ENCODE results near the gene SMAD3. TPM values are rescaled to one million over a fixed set of nuclear protein-coding genes. Genes with fewer than 3 reads are reported as not detected.

SMAD3 gene
- total and polyA plus RNA-seq, 10 of the 15 experiments (the other 5 are each of a cell fraction or from before 2014, with no cell fraction given), result 5.6 to 43.2 (median 16.0) TPM

DNA sequence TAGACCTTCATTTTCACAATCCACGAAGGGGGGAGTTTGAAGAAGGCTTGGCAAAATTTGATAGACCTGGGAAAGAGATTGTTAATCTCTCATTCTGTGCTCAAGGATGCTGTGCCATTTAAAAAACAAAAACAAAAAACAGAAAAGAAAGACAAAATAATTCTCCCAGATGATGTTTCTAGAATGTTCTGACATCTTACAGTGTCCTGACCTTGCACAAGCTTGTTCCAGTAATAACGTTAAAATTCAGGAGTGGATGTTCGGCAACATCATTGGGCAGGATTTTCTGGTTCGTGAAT is 79.9 kb downstream of the SMAD3 start:
- no peak overlapping the region for H3K27ac ChIP-seq (ENCODE audit: control insufficient read depth, insufficient read depth)
- ATAC-seq (no peak), DNase-seq (ENCODE audit: low read depth, low spot score) (no peak), FAIRE-seq (no peak)
- no peak overlapping the region for H3K4me2 ChIP-seq (ENCODE audit: control insufficient read depth, insufficient read depth)
- no peak overlapping the region for H2AFZ ChIP-seq (ENCODE audit: control insufficient read depth, low read depth, low read length)
- SMC1A ChIA-PET (ENCODE audit: uncharacterized antibody, unreplicated experiment), result no interaction called here
- H3K79me2 ChIP-seq (ENCODE audit: control insufficient read depth, insufficient read depth, low read length), result peaks cover 49% of the 10 kb centered on the region
- BruUV-seq (replicated peaks), result no TSS peak
- WGBS (ENCODE audit: insufficient coverage, insufficient replicate concordance, low lambda C conversion rate, missing lambda C conversion rate), result 90% methylated on average over 4 of the region's 4 CpGs
- H4K20me1 ChIP-seq (ENCODE audit: control insufficient read depth, insufficient read depth), result peaks cover 14% of the 10 kb centered on the region
- TF ChIP-seq, protein P1, sequence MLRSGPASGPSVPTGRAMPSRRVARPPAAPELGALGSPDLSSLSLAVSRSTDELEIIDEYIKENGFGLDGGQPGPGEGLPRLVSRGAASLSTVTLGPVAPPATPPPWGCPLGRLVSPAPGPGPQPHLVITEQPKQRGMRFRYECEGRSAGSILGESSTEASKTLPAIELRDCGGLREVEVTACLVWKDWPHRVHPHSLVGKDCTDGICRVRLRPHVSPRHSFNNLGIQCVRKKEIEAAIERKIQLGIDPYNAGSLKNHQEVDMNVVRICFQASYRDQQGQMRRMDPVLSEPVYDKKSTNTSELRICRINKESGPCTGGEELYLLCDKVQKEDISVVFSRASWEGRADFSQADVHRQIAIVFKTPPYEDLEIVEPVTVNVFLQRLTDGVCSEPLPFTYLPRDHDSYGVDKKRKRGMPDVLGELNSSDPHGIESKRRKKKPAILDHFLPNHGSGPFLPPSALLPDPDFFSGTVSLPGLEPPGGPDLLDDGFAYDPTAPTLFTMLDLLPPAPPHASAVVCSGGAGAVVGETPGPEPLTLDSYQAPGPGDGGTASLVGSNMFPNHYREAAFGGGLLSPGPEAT (IDR thresholded peaks at IDR 0.05; ENCODE audit: low read depth), result no peak
- TF ChIP-seq, protein P2, sequence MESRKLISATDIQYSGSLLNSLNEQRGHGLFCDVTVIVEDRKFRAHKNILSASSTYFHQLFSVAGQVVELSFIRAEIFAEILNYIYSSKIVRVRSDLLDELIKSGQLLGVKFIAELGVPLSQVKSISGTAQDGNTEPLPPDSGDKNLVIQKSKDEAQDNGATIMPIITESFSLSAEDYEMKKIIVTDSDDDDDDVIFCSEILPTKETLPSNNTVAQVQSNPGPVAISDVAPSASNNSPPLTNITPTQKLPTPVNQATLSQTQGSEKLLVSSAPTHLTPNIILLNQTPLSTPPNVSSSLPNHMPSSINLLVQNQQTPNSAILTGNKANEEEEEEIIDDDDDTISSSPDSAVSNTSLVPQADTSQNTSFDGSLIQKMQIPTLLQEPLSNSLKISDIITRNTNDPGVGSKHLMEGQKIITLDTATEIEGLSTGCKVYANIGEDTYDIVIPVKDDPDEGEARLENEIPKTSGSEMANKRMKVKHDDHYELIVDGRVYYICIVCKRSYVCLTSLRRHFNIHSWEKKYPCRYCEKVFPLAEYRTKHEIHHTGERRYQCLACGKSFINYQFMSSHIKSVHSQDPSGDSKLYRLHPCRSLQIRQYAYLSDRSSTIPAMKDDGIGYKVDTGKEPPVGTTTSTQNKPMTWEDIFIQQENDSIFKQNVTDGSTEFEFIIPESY (IDR thresholded peaks at IDR 0.05), result no peak
- TF ChIP-seq MEF2B (IDR thresholded peaks at IDR 0.05; ENCODE audit: partially characterized antibody, poor library complexity, severe bottlenecking) (no peak), SMAD5 (IDR thresholded peaks at IDR 0.05; ENCODE audit: low read depth) (no peak), LARP7 (IDR thresholded peaks at IDR 0.05) (no peak), SPI1 (IDR thresholded peaks at IDR 0.05; ENCODE audit: borderline replicate concordance, insufficient read depth, low read depth, low read length) (no peak), BHLHE40 (IDR thresholded peaks at IDR 0.05; ENCODE audit: borderline replicate concordance in 1 of 2, low read depth in 2 of 2, low read length in 1 of 2) (no peak), BACH1 (IDR thresholded peaks at IDR 0.05; ENCODE audit: borderline replicate concordance) (no peak), FOXM1 (IDR thresholded peaks at IDR 0.05; ENCODE audit: low read depth, low read length) (no peak), ZNF622 (IDR thresholded peaks at IDR 0.05) (no peak), HDAC6 (IDR thresholded peaks at IDR 0.05; ENCODE audit: unreplicated experiment) (no peak)
- CTCF ChIA-PET, result no interaction called here
- H3K36me3 ChIP-seq (ENCODE audit: control insufficient read depth in 2 of 2, insufficient read depth in 2 of 2, low read length in 1 of 2), result no peaks in the 10 kb centered on the region; a peak in 3 of 4 replicates
- peaks cover 24% of the 10 kb centered on the region for H3K4me1 ChIP-seq (ENCODE audit: control insufficient read depth, insufficient read depth, low read length)
- H3K9ac ChIP-seq (ENCODE audit: control insufficient read depth, insufficient read depth, low read length), result no peak overlapping the region
- in situ Hi-C loops (cut with MboI) (no loop called here), intact Hi-C loops (cut with micrococcal nuclease; ENCODE audit: unreplicated experiment) (no loop called here)
- no peaks in the 10 kb centered on the region for H3K27me3 ChIP-seq (replicated peaks in 1 of 2; ENCODE audit: control insufficient read depth in 2 of 2, insufficient read depth in 2 of 2, low read length in 1 of 2)
- no peak overlapping the region for H3K4me3 ChIP-seq
- POLR2A ChIA-PET, result no interaction called here
- RAD21 ChIA-PET (ENCODE audit: unreplicated experiment), result no interaction called here
- H3K9me3 ChIP-seq (replicated peaks; ENCODE audit: control insufficient read depth, insufficient read depth, low read length), result no peaks in the 10 kb centered on the region
